GM23248 (cell line): Measurements from ENCODE around the gene ADM2. TPM values are rescaled to one million over a fixed set of nuclear protein-coding genes. Genes with fewer than 3 reads are reported as not detected.

ENCODE experiments used
- DNase-seq: peaks from one replicate; pipeline ENCODE4 v3.0.0-alpha.2; 2015
- H2AFZ ChIP-seq: fragments of 200-600 bp; sonication (generic); 2 replicates; pipeline ENCODE4 v1.6.1; 2016; ENCODE audit warnings: antibody characterized with exemption
- H3F3A ChIP-seq: fragments of 200-600 bp; sonication (generic); 2 replicates; pipeline ENCODE4 v1.6.1; 2016; ENCODE audit warnings: mild to moderate bottlenecking, antibody characterized with exemption, mixed run types; ENCODE audit not compliant: insufficient read depth
- H3K27ac ChIP-seq: fragments of 200-600 bp; sonication (generic); 2 replicates; pipeline ENCODE4 v1.5.1; 2016; ENCODE audit warnings: mild to moderate bottlenecking
- H3K27me3 ChIP-seq: fragments of 200-600 bp; sonication (generic); replicated peaks from 2 replicates; pipeline ENCODE4 v1.6.1; 2016; ENCODE audit warnings: mild to moderate bottlenecking; ENCODE audit not compliant: insufficient read depth
- H3K36me3 ChIP-seq: fragments of 200-600 bp; sonication (generic); 2 replicates; pipeline ENCODE4 v1.6.1; 2016; ENCODE audit warnings: low read depth, mild to moderate bottlenecking
- H3K4me1 ChIP-seq: fragments of 200-600 bp; sonication (generic); 2 replicates; pipeline ENCODE4 v1.6.1; 2016; ENCODE audit warnings: mild to moderate bottlenecking; ENCODE audit not compliant: insufficient read depth
- H3K4me2 ChIP-seq: fragments of 200-600 bp; sonication (generic); one replicate; pipeline ENCODE4 v1.6.1; 2016; ENCODE audit warnings: mild to moderate bottlenecking; ENCODE audit not compliant: unreplicated experiment
- H3K4me3 ChIP-seq: fragments of 200-600 bp; sonication (generic); 2 replicates; pipeline ENCODE4 v1.5.1; 2016; ENCODE audit warnings: mild to moderate bottlenecking
- H3K79me2 ChIP-seq: fragments of 200-600 bp; sonication (generic); 2 replicates; pipeline ENCODE4 v1.6.1; 2016; ENCODE audit warnings: mild to moderate bottlenecking; ENCODE audit not compliant: insufficient read depth
- H3K9ac ChIP-seq: fragments of 200-600 bp; sonication (generic); 2 replicates; pipeline ENCODE4 v1.6.1; 2016; ENCODE audit warnings: mild to moderate bottlenecking
- H3K9me2 ChIP-seq: fragments of 200-600 bp; sonication (generic); 2 replicates; pipeline ENCODE4 v1.6.1; 2016; ENCODE audit warnings: mixed run types, mild to moderate bottlenecking, moderate library complexity; ENCODE audit not compliant: insufficient read depth
- H3K9me3 ChIP-seq: fragments of 200-600 bp; sonication (generic); one replicate; pipeline ENCODE4 v1.6.1; 2017; ENCODE audit warnings: low read depth
- H4K20me1 ChIP-seq: fragments of 200-600 bp; sonication (generic); 2 replicates; pipeline ENCODE4 v1.6.0; 2016; ENCODE audit not compliant: insufficient read depth
- EZH2 ChIP-seq: fragments of 200-600 bp; sonication (generic); IDR thresholded peaks from 2 replicates; pipeline ENCODE4 v1.6.1; 2018; ENCODE audit warnings: antibody characterized with exemption, mild to moderate bottlenecking; ENCODE audit not compliant: insufficient read depth, poor library complexity, severe bottlenecking
- EZH2phosphoT487 ChIP-seq: fragments of 200-600 bp; sonication (generic); IDR thresholded peaks from 2 replicates; pipeline ENCODE4 v1.6.1; 2018; ENCODE audit warnings: antibody characterized with exemption, moderate library complexity, mild to moderate bottlenecking, low read depth; ENCODE audit not compliant: insufficient read depth
- WGBS, 2 experiments: methylation state at CpG; one replicate each; pipeline ENCODE4 v1.1.6; 2015 to 2017; ENCODE audit warnings: low lambda C conversion rate in 2 of 2, low coverage in 1 of 2; ENCODE audit errors: missing lambda C conversion rate in 2 of 2; 5-methylcytosine and 5-hydroxymethylcytosine counted together
- in situ Hi-C: fragments of 300-500 bp; cut with MboI; formaldehyde crosslinking; loops from 2 replicates; pipeline ENCODE4 v1.15.0; 2020
- polyA plus RNA-seq: library from polyadenylated mRNA; unstranded; fragments of >200 nt; fragmentation: Nextera tagmentation; extraction: Ambion mirVana; gene quantifications from 2 replicates; pipeline ENCODE4 v1.2.1, GENCODE V29; 2016
- total RNA-seq: library from RNA; depleted of rRNA; stranded (reverse); fragments of >200 nt; shearing (Covaris generic); gene quantifications from 2 replicates; pipeline ENCODE4 v1.2.3, GENCODE V29; 2014; rRNA removed

The ADM2 gene
- total and polyA plus RNA-seq, 2 experiments from 2014 or later: 11.6 to 15.2 TPM

DNA sequence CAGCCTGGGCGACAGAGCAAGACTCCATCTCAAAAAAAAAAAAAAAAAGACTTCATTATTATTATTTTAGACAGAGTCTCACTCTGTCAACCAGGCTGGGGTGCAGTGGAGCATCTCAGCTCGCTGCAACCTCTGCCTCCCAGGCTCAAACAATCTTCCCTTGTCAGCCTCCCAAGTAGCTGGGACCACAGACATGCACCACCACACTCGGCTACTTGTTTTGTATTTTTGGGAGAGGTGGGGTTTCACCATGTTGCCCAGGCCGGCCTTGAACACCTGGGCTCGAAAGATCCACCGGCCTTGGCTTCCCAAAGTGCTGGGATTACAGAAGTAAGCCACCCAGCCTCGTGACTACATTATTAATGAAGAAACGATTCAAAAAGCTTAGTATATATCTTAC lies 53.8 kb downstream of the ADM2 start:
- TF ChIP-seq EZH2 (no peak), EZH2phosphoT487 (no peak)
- no peak overlapping the region for H3K4me2 ChIP-seq
- 89 to 96% methylated on average over 8 of the region's 8 CpGs for WGBS, 2 experiments
- H3K27ac ChIP-seq: no peak overlapping the region
- no peaks in the 10 kb centered on the region for H3K36me3 ChIP-seq
- no peaks in the 10 kb centered on the region for H3K79me2 ChIP-seq
- no peak overlapping the region for H3K9ac ChIP-seq
- H3K27me3 ChIP-seq: no peaks in the 10 kb centered on the region
- no peak overlapping the region for H2AFZ ChIP-seq
- H3K9me3 ChIP-seq: no peaks in the 10 kb centered on the region
- H3F3A ChIP-seq: peaks cover 22% of the 10 kb centered on the region
- DNase-seq: no peak
- H3K9me2 ChIP-seq: no peaks in the 10 kb centered on the region
- in situ Hi-C loops: no loop called here
- H3K4me1 ChIP-seq: peaks cover 19% of the 10 kb centered on the region
- H4K20me1 ChIP-seq: no peaks in the 10 kb centered on the region
- H3K4me3 ChIP-seq: no peak overlapping the region

Other genes starting within 250 kb of the ADM2 start
- gene TUBGCP6, start 236.5 kb upstream of the ADM2 start, total RNA-seq: 32.0 and 33.8 TPM in 2 replicates
- gene TUBGCP6, start 236.5 kb upstream of the ADM2 start, polyA plus RNA-seq: 13.2 and 16.6 TPM in 2 replicates
- gene HDAC10, start 230.3 kb upstream of the ADM2 start, total RNA-seq: 16.8 and 19.2 TPM in 2 replicates
- gene HDAC10, start 230.3 kb upstream of the ADM2 start, polyA plus RNA-seq: 4.3 and 6.6 TPM in 2 replicates
- 22.8 and 28.7 TPM in 2 replicates for gene MAPK12, start 219.9 kb upstream of the ADM2 start, total RNA-seq
- gene MAPK12, start 219.9 kb upstream of the ADM2 start, polyA plus RNA-seq: 20.7 and 23.2 TPM in 2 replicates
- gene MAPK11, start 211.2 kb upstream of the ADM2 start, total RNA-seq: 9.8 and 12.3 TPM in 2 replicates
- 1.0 and 1.2 TPM in 2 replicates for gene MAPK11, start 211.2 kb upstream of the ADM2 start, polyA plus RNA-seq
- 136 and 147 TPM in 2 replicates for gene PLXNB2, start 173.9 kb upstream of the ADM2 start, total RNA-seq
- 123 and 136 TPM in 2 replicates for gene PLXNB2, start 173.9 kb upstream of the ADM2 start, polyA plus RNA-seq
- 3.3 and 5.7 TPM in 2 replicates for gene DENND6B, start 154.5 kb upstream of the ADM2 start, total RNA-seq
- gene DENND6B, start 154.5 kb upstream of the ADM2 start, polyA plus RNA-seq: 6.1 and 6.6 TPM in 2 replicates
- gene PPP6R2, start 138.2 kb upstream of the ADM2 start, total RNA-seq: 50.0 and 58.4 TPM in 2 replicates
- 22.2 and 22.3 TPM in 2 replicates for gene PPP6R2, start 138.2 kb upstream of the ADM2 start, polyA plus RNA-seq
- 92.0 and 93.5 TPM in 2 replicates for gene SBF1, start 6.5 kb upstream of the ADM2 start, total RNA-seq
- gene SBF1, start 6.5 kb upstream of the ADM2 start, polyA plus RNA-seq: 25.2 and 27.6 TPM in 2 replicates
- not detected in 2 replicates for gene MIOX, start 5.3 kb downstream of the ADM2 start, total RNA-seq
- gene MIOX, start 5.3 kb downstream of the ADM2 start, polyA plus RNA-seq: 0.16 TPM in 1 of 2 replicates, not detected in the other
- 95.0 and 124 TPM in 2 replicates for gene LMF2, start 26.2 kb downstream of the ADM2 start, total RNA-seq
- gene LMF2, start 26.2 kb downstream of the ADM2 start, polyA plus RNA-seq: 101 and 106 TPM in 2 replicates
- gene NCAPH2, start 26.7 kb downstream of the ADM2 start, total RNA-seq: 33.8 and 61.0 TPM in 2 replicates
- 27.7 and 28.6 TPM in 2 replicates for gene NCAPH2, start 26.7 kb downstream of the ADM2 start, polyA plus RNA-seq
- 8.4 and 17.5 TPM in 2 replicates for gene SCO2, start 44.1 kb downstream of the ADM2 start, total RNA-seq
- gene SCO2, start 44.1 kb downstream of the ADM2 start, polyA plus RNA-seq: 11.0 and 15.0 TPM in 2 replicates
- gene TYMP, start 48.5 kb downstream of the ADM2 start, total RNA-seq: 33.2 and 42.4 TPM in 2 replicates
- gene TYMP, start 48.5 kb downstream of the ADM2 start, polyA plus RNA-seq: 24.3 and 24.8 TPM in 2 replicates
- gene KLHDC7B, start 64.4 kb downstream of the ADM2 start, total RNA-seq: not detected in 2 replicates
- 0.06 TPM in 1 of 2 replicates, not detected in the other for gene KLHDC7B, start 64.4 kb downstream of the ADM2 start, polyA plus RNA-seq
- not detected in 2 replicates for gene SYCE3, start 81.4 kb downstream of the ADM2 start, total RNA-seq
- 0.49 and 0.80 TPM in 2 replicates for gene SYCE3, start 81.4 kb downstream of the ADM2 start, polyA plus RNA-seq
- gene CPT1B, start 96.9 kb downstream of the ADM2 start, total RNA-seq: 1.6 and 2.9 TPM in 2 replicates
- 1.0 and 1.3 TPM in 2 replicates for gene CPT1B, start 96.9 kb downstream of the ADM2 start, polyA plus RNA-seq
- gene CHKB, start 101.3 kb downstream of the ADM2 start, total RNA-seq: 38.7 and 41.3 TPM in 2 replicates
- 30.7 and 41.7 TPM in 2 replicates for gene CHKB, start 101.3 kb downstream of the ADM2 start, polyA plus RNA-seq
- gene MAPK8IP2, start 119.2 kb downstream of the ADM2 start, total RNA-seq: 0.38 TPM in 1 of 2 replicates, not detected in the other
- gene MAPK8IP2, start 119.2 kb downstream of the ADM2 start, polyA plus RNA-seq: 0.06 and 0.09 TPM in 2 replicates
- gene ARSA, start 146.6 kb downstream of the ADM2 start, total RNA-seq: 59.6 and 59.7 TPM in 2 replicates
- 31.7 and 32.9 TPM in 2 replicates for gene ARSA, start 146.6 kb downstream of the ADM2 start, polyA plus RNA-seq
- gene SHANK3, start 191.3 kb downstream of the ADM2 start, total RNA-seq: 0.51 and 0.97 TPM in 2 replicates
- gene SHANK3, start 191.3 kb downstream of the ADM2 start, polyA plus RNA-seq: 0.08 and 0.10 TPM in 2 replicates